ENCODE data around the gene FBXO2.

DNA sequence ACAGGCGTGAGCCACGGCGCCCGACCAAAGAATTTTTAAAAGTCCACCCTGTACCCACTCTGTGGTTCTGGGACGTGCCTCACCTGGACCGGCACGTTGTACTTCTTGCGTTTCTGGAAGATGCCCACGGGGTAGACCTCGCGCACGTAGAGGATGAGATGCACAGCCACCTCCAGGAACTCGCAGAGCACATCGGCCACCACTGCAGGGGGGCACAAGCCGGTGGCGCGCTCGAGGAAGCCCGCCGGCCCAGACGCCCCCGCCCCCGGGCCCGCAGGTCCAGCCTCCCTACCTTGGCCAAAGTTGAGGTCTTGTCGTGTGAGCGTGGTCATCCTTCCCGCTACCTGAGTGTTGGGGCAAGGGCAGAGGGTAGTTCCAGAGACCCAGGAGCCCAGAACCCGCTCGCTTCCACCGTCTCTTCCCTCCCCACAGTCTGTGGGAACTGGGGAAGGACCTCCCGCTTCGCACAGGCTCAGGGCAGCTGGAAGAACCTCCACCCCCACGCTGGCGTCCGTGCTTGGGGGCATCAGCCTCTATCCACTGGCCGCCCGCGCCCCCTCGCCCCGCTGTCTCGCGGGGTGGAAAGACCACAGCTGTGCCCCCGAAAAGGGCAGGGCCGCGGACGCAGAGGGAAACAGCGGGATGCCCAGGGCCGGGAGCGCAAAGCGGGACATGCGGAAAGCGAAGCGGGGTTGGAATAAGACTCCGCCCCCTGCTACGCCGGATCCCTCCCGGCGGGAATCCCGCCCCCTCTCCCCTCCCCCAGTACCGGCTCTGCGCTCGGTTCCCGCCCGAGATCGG is 26.2 kb upstream of the FBXO2 start:
- TF ChIP-seq, protein P1, sequence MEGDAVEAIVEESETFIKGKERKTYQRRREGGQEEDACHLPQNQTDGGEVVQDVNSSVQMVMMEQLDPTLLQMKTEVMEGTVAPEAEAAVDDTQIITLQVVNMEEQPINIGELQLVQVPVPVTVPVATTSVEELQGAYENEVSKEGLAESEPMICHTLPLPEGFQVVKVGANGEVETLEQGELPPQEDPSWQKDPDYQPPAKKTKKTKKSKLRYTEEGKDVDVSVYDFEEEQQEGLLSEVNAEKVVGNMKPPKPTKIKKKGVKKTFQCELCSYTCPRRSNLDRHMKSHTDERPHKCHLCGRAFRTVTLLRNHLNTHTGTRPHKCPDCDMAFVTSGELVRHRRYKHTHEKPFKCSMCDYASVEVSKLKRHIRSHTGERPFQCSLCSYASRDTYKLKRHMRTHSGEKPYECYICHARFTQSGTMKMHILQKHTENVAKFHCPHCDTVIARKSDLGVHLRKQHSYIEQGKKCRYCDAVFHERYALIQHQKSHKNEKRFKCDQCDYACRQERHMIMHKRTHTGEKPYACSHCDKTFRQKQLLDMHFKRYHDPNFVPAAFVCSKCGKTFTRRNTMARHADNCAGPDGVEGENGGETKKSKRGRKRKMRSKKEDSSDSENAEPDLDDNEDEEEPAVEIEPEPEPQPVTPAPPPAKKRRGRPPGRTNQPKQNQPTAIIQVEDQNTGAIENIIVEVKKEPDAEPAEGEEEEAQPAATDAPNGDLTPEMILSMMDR (conservative IDR thresholded peaks at IDR 0.05; ENCODE audit: low read length): no peak
- no peak for TF ChIP-seq EZH2phosphoT487 (IDR thresholded peaks at IDR 0.05; ENCODE audit: borderline replicate concordance)
